Esophagus muscularis mucosa (tissue), 3 donors: ENCODE data around the gene IL23R.

Experiments used
- POLR2A ChIP-seq: fragments of 450-650 bp; IDR thresholded peaks from one replicate; pipeline ENCODE4 v1.6.1; 2017; ENCODE audit warnings: antibody characterized with exemption, moderate library complexity, mild to moderate bottlenecking, low read depth
- POLR2AphosphoS5 ChIP-seq, 2 donors: sonication (generic); formaldehyde crosslinking; IDR thresholded peaks; one replicate each; pipeline ENCODE4 v1.6.1; 2017; ENCODE audit warnings: antibody characterized with exemption in 2 of 2
- TF ChIP-seq, protein P1 (sequence below), 3 experiments: fragments of 200-600 bp in 2 of 3; fragments of 450-650 bp in 1 of 3; sonication (generic) in 2 of 3; IDR thresholded peaks; one replicate each; pipeline ENCODE4 v1.5.1; 2017 to 2019; ENCODE audit warnings: antibody characterized with exemption in 3 of 3, mild to moderate bottlenecking in 2 of 3, moderate library complexity in 1 of 3

DNA sequence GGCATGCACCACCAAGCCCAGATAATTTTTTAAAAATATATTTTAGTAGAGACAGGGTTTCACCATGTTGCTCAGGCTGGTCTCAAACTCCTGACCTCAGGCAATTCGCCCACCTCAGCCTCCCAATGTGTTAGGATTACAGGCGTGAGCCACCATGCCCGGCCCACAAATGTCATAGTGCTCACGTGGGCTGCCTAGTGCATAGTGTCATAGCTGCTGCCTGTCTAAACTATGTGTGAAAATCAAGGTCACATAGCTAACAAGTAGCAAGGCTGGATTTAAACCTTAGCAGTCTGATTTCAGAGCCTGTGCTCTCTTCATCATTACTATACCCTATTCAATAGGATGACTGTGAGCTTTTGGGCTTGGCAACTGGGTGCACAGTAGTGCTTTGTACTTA is 41.8 kb upstream of the IL23R start:
- no peak for TF ChIP-seq POLR2A
- TF ChIP-seq, protein P1, sequence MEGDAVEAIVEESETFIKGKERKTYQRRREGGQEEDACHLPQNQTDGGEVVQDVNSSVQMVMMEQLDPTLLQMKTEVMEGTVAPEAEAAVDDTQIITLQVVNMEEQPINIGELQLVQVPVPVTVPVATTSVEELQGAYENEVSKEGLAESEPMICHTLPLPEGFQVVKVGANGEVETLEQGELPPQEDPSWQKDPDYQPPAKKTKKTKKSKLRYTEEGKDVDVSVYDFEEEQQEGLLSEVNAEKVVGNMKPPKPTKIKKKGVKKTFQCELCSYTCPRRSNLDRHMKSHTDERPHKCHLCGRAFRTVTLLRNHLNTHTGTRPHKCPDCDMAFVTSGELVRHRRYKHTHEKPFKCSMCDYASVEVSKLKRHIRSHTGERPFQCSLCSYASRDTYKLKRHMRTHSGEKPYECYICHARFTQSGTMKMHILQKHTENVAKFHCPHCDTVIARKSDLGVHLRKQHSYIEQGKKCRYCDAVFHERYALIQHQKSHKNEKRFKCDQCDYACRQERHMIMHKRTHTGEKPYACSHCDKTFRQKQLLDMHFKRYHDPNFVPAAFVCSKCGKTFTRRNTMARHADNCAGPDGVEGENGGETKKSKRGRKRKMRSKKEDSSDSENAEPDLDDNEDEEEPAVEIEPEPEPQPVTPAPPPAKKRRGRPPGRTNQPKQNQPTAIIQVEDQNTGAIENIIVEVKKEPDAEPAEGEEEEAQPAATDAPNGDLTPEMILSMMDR (IDR thresholded peaks at IDR 0.05) = no peak
- no peak for TF ChIP-seq POLR2AphosphoS5 (IDR thresholded peaks at IDR 0.05)
